Cerebellar cortex (tissue), 1 donor: ENCODE results near the gene WSB2.

ENCODE experiments used
- DNase-seq: peaks from one replicate; pipeline ENCODE4 v3.0.0-alpha.2; 2015; ENCODE audit warnings: low spot score

The WSB2 gene

GRCh38 chr12:118061873-118062843 lies 1.2 kb upstream of the WSB2 start:
- DNase-seq = peak; percentile 79

DNA sequence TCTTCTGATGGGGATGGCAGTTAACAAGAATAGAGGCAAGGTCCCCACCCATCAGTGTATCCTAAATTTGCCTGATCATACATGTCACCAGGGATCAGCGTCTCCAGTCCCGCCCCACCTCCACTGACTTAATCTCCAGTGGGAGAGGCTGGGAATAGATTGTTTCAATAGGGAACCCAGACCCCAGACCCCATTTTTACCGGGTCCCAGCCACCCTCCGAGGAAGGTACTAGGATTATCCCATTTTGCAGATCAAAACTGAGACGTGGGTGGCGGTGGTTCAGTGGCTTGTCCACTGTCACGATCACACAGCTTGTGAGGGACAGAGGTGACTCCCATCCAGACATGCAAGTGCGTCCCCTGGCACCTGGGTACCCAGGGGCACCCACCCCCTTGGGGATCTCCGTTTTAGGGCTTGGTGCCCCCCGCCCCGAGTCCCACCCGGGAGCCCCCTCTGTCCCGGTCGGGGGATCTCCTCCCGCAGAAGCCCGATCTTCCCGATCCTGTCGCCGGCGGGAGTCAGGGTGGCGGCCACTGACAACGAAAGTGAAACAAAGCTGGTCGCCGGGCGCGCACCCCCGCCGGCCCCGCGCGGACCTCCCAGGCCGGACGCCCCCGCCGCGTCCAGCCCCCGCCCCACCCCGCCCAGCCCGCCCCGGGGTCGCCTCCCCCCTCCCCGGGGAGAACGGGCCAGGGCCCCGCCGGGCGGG lies 523 bp downstream of the WSB2 start:
- peak; percentile 50 for DNase-seq

DNA sequence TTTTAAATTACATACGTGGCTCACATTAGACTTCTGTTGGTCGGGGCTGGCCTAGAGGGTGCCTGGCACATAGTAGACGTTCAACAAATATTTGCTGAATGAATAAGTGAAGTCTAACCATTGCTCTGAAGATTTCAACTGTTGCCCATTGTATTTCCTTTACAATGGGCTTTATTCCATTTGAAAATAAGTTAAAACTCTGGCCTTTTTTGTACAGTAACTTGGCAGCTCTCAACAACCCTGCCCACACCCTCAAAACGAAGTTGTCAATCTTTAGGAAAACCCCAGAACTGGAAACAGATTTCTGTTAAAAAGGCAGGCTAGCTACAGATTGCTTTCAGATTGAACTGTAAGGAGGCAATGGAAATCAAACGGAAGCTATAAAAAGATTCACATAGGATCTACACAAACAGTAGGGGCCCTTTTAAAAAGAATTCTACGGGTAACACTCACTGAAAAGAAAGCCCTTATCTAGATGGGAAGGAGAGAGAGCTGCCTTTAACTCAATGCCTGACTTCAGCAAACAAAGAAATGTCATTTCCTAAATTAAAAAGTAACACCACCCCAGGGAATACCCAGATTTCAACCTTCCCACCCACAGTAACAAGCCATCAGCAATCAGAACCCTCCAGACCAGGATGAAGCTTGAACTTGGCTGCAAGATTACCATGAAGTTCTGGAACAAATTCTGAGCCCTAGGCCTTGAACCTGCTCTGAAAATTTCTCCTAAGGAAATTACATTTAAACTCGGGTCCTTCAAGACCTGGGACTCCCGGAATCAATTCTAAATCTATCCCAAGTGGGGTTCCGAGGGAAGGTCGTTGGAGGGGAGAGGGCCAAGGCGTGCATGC lies 1.4 kb downstream of the WSB2 start:
- peak; percentile 42 for DNase-seq

- DNase-seq = no peak
Measured at GRCh38 chr12:118058881-118059280, 2.1 kb downstream of the WSB2 start.

- DNase-seq = no peak
Measured at GRCh38 chr12:118058227-118058626, 2.8 kb downstream of the WSB2 start.

GRCh38 chr12:118055865-118056773 lies 4.9 kb downstream of the WSB2 start:
- DNase-seq = no peak

DNA sequence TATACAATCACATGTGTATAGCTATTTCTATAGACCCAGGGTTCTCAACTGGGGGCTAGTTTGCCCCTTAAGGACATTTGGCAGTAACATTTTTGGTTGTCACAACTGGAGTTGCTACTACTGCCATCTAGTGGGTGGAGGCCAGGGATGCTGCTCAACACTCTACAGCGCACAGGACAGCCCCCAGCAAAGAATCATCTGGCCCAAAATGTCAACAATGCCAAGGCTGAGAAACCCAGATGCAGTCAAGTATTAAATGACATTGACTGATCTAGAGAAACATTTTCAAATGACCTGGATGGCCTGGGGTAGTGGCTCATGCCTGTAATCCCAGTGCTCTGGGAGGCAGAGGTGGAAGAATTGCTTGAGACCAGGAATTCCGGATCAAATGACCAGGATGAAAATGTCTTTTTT lies 5.8 kb downstream of the WSB2 start:
- DNase-seq = peak; percentile 37

GRCh38 chr12:118053071-118053985 lies 7.7 kb downstream of the WSB2 start:
- no peak for DNase-seq

DNA sequence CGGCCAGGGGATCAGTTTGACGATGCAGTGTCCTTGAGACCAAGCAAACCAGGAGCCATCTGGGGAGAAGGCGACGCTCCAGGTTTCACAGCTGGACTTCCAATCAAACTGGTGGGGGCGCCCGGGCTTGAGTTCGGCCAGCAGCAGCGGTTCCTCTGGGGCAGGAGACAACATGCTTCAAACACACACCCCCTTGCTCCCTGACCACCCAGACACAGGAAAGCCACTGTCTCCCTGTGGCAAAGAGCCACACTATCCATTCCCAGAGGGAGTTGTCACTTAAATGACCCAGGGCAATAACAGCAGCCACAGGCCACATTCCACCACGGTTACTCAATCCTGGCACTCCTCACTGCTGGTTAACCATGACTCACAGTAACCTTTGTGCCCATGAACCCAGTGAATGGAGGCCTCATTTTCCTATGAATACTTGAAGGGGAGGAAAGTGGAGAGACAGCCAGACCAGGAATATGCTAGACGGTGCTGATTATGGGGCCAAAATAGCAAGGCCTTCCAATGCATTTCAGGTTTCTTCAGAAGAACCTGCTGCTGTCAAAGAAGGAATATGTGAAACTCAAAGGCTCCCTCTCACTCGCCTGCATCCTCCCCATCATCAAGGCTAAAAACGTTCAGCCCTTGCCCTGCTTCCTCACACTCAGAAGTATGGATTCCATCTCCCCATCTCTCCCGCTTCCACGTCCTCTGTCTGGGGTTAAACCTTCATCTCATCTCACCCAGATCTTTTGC lies 8.5 kb downstream of the WSB2 start:
- DNase-seq = no peak

- DNase-seq = no peak
Measured at GRCh38 chr12:118050972-118051910, 9.7 kb downstream of the WSB2 start.

GRCh38 chr12:118046430-118046829 lies 14.5 kb downstream of the WSB2 start:
- no peak for DNase-seq

GRCh38 chr12:118044577-118044976 lies 16.4 kb downstream of the WSB2 start:
- DNase-seq = no peak

- DNase-seq = no peak
Measured at GRCh38 chr12:118044075-118044474, 16.9 kb downstream of the WSB2 start.

GRCh38 chr12:118042091-118042490 lies 18.9 kb downstream of the WSB2 start:
- DNase-seq = no peak

- no peak for DNase-seq
Measured at GRCh38 chr12:118038137-118038536, 22.8 kb downstream of the WSB2 start.

DNA sequence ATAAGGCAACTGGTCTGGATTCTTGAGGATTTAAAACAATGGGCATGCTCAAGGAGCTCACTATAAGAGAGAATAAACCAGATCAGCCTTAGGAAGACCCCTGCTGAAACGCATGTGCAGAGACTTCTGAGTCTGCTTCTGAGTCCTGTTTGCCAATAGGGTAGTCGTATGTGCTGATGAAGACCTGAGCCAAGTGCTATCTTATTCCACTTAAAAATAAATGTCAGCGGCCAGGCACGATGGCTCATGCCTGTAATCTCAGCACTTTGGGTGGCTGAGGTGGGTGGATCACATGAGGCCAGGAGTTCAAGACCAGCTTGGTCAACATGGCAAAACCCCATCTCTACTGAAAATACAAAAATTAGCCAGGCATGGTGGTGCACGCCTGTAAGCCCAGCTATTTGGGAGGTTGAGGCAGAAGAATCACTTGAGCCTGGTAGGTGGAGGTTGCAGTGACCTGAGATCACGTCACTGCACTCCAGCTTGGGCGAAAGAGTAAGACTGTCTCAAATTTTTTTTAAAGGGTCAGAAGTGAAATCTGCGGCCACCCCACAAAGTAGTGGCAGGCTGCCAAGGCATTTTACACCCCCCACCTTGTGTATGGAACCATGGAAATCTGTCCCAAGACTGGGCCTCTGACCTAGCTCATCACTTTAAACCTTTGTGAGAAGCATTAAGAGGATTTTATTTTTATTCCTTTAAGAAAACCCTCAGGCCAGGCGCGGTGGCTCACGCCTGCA lies 24.1 kb downstream of the WSB2 start:
- no peak for DNase-seq
